Measurements from ENCODE around the gene ARL15. TPM values are rescaled to one million over a fixed set of nuclear protein-coding genes. Genes with fewer than 3 reads are reported as not detected.

ARL15 gene
- total and polyA plus RNA-seq, 2 of the 8 experiments (the other 6 are each of a cell fraction or from before 2014, with no cell fraction given), result 9.9 to 21.2 TPM

- H2BK5ac ChIP-seq (ENCODE audit: low read depth, low read length), result no peak overlapping the region
- peaks cover 0 to 10% of the 10 kb centered on the region in 2 experiments; a peak in 1 of 4 replicates for H3K79me2 ChIP-seq (ENCODE audit: control insufficient read depth in 1 of 2, insufficient read depth in 2 of 2, low read length in 2 of 2)
- H3K4ac ChIP-seq (replicated peaks; ENCODE audit: insufficient read length, low read depth, low read length), result no peak overlapping the region
- H4K5ac ChIP-seq (ENCODE audit: insufficient read length, low read depth, low read length), result no peak overlapping the region
- H3K23me2 ChIP-seq (ENCODE audit: low read depth, low read length), result no peaks in the 10 kb centered on the region
- no peak overlapping the region for H3K18ac ChIP-seq (ENCODE audit: extremely low read depth, low read length)
- H3K23ac ChIP-seq (ENCODE audit: insufficient read length), result no peak overlapping the region
- no peaks in the 10 kb centered on the region for H4K20me1 ChIP-seq (replicated peaks in 1 of 2; ENCODE audit: control insufficient read depth in 1 of 2, insufficient read depth in 2 of 2, low read length in 2 of 2)
- POLR2A ChIA-PET (ENCODE audit: partially characterized antibody), result no interaction called here
- no peaks in the 10 kb centered on the region for H3K27me3 ChIP-seq (replicated peaks in 1 of 4; ENCODE audit: control insufficient read depth in 3 of 4, extremely low read depth in 1 of 4, insufficient read depth in 3 of 4, low read length in 3 of 4)
- no peak for DNase-seq (ENCODE audit: low read depth in 1 of 2, low spot score in 2 of 2)
- H3K79me1 ChIP-seq (ENCODE audit: low read depth, low read length), result no peaks in the 10 kb centered on the region
- FAIRE-seq, result no peak
- peaks cover 0 to 4% (median 1%) of the 10 kb centered on the region in 4 experiments; a peak in 3 of 7 replicates for H3K4me1 ChIP-seq (replicated peaks in 1 of 4; ENCODE audit: control insufficient read depth in 3 of 4, insufficient read depth in 4 of 4, low read length in 3 of 4)
- no peak overlapping the region for H3K4me2 ChIP-seq (ENCODE audit: insufficient read depth in 1 of 2, low read depth in 2 of 2, low read length in 2 of 2)
- H2BK15ac ChIP-seq (ENCODE audit: low read length), result no peak overlapping the region
- no peak overlapping the region for H3K9ac ChIP-seq (replicated peaks in 1 of 4; ENCODE audit: extremely low read depth in 1 of 4, low read depth in 3 of 4, low read length in 3 of 4)
- H3K9me3 ChIP-seq (ENCODE audit: insufficient read depth in 2 of 2, low read depth in 1 of 2, low read length in 1 of 2), result no peaks in the 10 kb centered on the region
- no peak overlapping the region for H3K56ac ChIP-seq (replicated peaks; ENCODE audit: insufficient read length, low read depth, low read length)
- CTCF ChIA-PET (ENCODE audit: partially characterized antibody), result interaction anchor here (1.4 kb wide), 1 partner anchor 19 kb away, joined by 4 read pairs; no protein-coding TSS in a partner anchor
- H2AFZ ChIP-seq (ENCODE audit: low read length), result no peak overlapping the region
- H4K8ac ChIP-seq (ENCODE audit: extremely low read depth, insufficient read depth, low read length), result no peak overlapping the region
- no peaks in the 10 kb centered on the region for H3K36me3 ChIP-seq (ENCODE audit: control insufficient read depth in 2 of 4, insufficient read depth in 4 of 4, low read length in 3 of 4)
- H4K91ac ChIP-seq (replicated peaks; ENCODE audit: insufficient read length, low read length), result no peak overlapping the region
- H2AK5ac ChIP-seq (ENCODE audit: low read depth, low read length), result no peak overlapping the region
- H3K14ac ChIP-seq (ENCODE audit: insufficient read length), result no peak overlapping the region
- H3K4me3 ChIP-seq (ENCODE audit: extremely low read depth in 1 of 4, insufficient read depth in 2 of 4, low read depth in 3 of 4, low read length in 4 of 4), result no peak overlapping the region
- H3K27ac ChIP-seq (ENCODE audit: low read depth, low read length), result no peak overlapping the region
- H2BK12ac ChIP-seq (ENCODE audit: low read depth, low read length), result no peak overlapping the region
- H2BK20ac ChIP-seq (ENCODE audit: low read length), result no peak overlapping the region
- no peak for TF ChIP-seq HDAC2 (IDR thresholded peaks at IDR 0.05; ENCODE audit: borderline replicate concordance in 1 of 2, low read depth in 2 of 2, low read length in 2 of 2)
- no peak for TF ChIP-seq ATF2 (IDR thresholded peaks at IDR 0.05; ENCODE audit: low read length)
- no peak for TF ChIP-seq TAF1 (IDR thresholded peaks at IDR 0.05; ENCODE audit: low read depth, low read length)
- no peak for TF ChIP-seq YY1 (IDR thresholded peaks at IDR 0.05; ENCODE audit: low read depth, low read length)
- no peak for TF ChIP-seq GTF2F1 (IDR thresholded peaks at IDR 0.05; ENCODE audit: borderline replicate concordance, low read depth, low read length)
- no peak overlapping the region for H2BK120ac ChIP-seq (replicated peaks; ENCODE audit: low read depth, low read length)
These were observed 122.7 kb downstream of the ARL15 start for GRCh38 chr5:54187694-54188093.

Data from H1 (cell line).